Adipose tissue (tissue), 3 donors: Measurements from ENCODE around the gene PCNA. TPM values are rescaled to one million over a fixed set of nuclear protein-coding genes. Genes with fewer than 3 reads are reported as not detected.
"Not testable (repeated sequence)": the region's sequence is repeated elsewhere in the genome, so short reads cannot be mapped to it uniquely, and the experiment has no call there.

Source experiments
- H3K27ac ChIP-seq: one replicate; pipeline ENCODE4 v1.5.1; 2013; ENCODE audit warnings: low read depth, low read length
- WGBS, 3 donors: extraction: QIAGEN DNeasy Blood & Tissue Kit; methylation state at CpG; one replicate each; pipeline ENCODE4 v1.1.7; 2013; 5-methylcytosine and 5-hydroxymethylcytosine counted together
- polyA plus RNA-seq, 3 donors: library from polyadenylated mRNA; stranded (reverse); fragments of 200-250 nt; gene quantifications; one replicate each; pipeline ENCODE4 v1.2.3, GENCODE V29; 2013
- donor health status: healthy with polysubstance abuse.
- donor health status: Bipolar disorder and iron deficiency.
- donor health status: healthy.

PCNA gene
- polyA plus RNA-seq, 3 donors: 23.9 to 42.5 (median 28.3) TPM

GRCh38 chr20:5116875-5117274, 2.9 kb downstream of the PCNA start:
- H3K27ac ChIP-seq: no peak overlapping the region
- 51 to 86% (median 76%) methylated on average over 3 of the region's 3 CpGs for WGBS, 3 donors

- WGBS, 3 donors: 21 to 70% (median 54%) methylated on average over 3 of the region's 3 CpGs
- no peak overlapping the region for H3K27ac ChIP-seq
These were observed 5.4 kb downstream of the PCNA start for GRCh38 chr20:5114403-5114802.

GRCh38 chr20:5113615-5113986, 6.2 kb downstream of the PCNA start:
- WGBS, 3 donors: 22 to 35% (median 29%) methylated on average over 3 of the region's 3 CpGs
- H3K27ac ChIP-seq: peak overlapping the region; percentile 57

GRCh38 chr20:5109276-5109675, 10.5 kb downstream of the PCNA start:
- WGBS, 3 donors: 75 to 89% (median 86%) methylated on average over 5 of the region's 5 CpGs
- H3K27ac ChIP-seq: no peak overlapping the region

- WGBS, 3 donors: 93 to 98% (median 95%) methylated on average over 2 of the region's 2 CpGs
- no peak overlapping the region for H3K27ac ChIP-seq
These were observed 15.3 kb downstream of the PCNA start for GRCh38 chr20:5104479-5104878.

GRCh38 chr20:5100684-5101347, 18.9 kb downstream of the PCNA start:
- WGBS, 3 donors: 13 to 16% (median 13%) methylated on average over 9 of the region's 9 CpGs
- no peak overlapping the region for H3K27ac ChIP-seq

GRCh38 chr20:5099909-5100308, 19.8 kb downstream of the PCNA start:
- 90 to 99% (median 95%) methylated on average over 3 of the region's 3 CpGs for WGBS, 3 donors
- H3K27ac ChIP-seq: not testable (repeated sequence)

GRCh38 chr20:5099009-5099408, 20.7 kb downstream of the PCNA start:
- WGBS, 3 donors: 85 to 93% (median 88%) methylated on average over 1 of the region's 1 CpG
- not testable (repeated sequence) for H3K27ac ChIP-seq

GRCh38 chr20:5096463-5096862, 23.3 kb downstream of the PCNA start:
- WGBS, 3 donors: 89 to 94% (median 90%) methylated on average over 2 of the region's 2 CpGs
- no peak overlapping the region for H3K27ac ChIP-seq

- 93 to 97% (median 95%) methylated on average over 3 of the region's 3 CpGs for WGBS, 3 donors
These were observed 23.8 kb downstream of the PCNA start for GRCh38 chr20:5095931-5096330.

GRCh38 chr20:5095454-5095853, 24.3 kb downstream of the PCNA start:
- WGBS, 3 donors: 85 to 95% (median 92%) methylated on average over 3 of the region's 3 CpGs
- no peak overlapping the region for H3K27ac ChIP-seq

More at GRCh38 chr20:5095931-5096330, 23.8 kb downstream of the PCNA start:
- H3K27ac ChIP-seq: no peak overlapping the region

GRCh38 chr20:5092765-5093339, 26.9 kb downstream of the PCNA start:
- no peak overlapping the region for H3K27ac ChIP-seq
- 67 to 94% (median 80%) methylated on average over 4 of the region's 4 CpGs for WGBS, 3 donors

GRCh38 chr20:5091902-5092301, 27.9 kb downstream of the PCNA start:
- 64 to 95% (median 82%) methylated on average over 6 of the region's 6 CpGs for WGBS, 3 donors
- no peak overlapping the region for H3K27ac ChIP-seq

GRCh38 chr20:5090191-5090590, 29.6 kb downstream of the PCNA start:
- WGBS, 3 donors: 27 to 71% (median 40%) methylated on average over 4 of the region's 4 CpGs

GRCh38 chr20:5088688-5089087, 31.1 kb downstream of the PCNA start:
- no peak overlapping the region for H3K27ac ChIP-seq
- 74 to 94% (median 85%) methylated on average over 3 of the region's 3 CpGs for WGBS, 3 donors

More at GRCh38 chr20:5090191-5090590, 29.6 kb downstream of the PCNA start:
- H3K27ac ChIP-seq: no peak overlapping the region

- 54 to 85% (median 55%) methylated on average over 4 of the region's 4 CpGs for WGBS, 3 donors
- no peak overlapping the region for H3K27ac ChIP-seq
These were observed 34.4 kb downstream of the PCNA start for GRCh38 chr20:5085380-5085779.

GRCh38 chr20:5080384-5080877, 39.3 kb downstream of the PCNA start:
- 64 to 87% (median 69%) methylated on average over 10 of the region's 10 CpGs for WGBS, 3 donors
- no peak overlapping the region for H3K27ac ChIP-seq

GRCh38 chr20:5078399-5078958, 41.3 kb downstream of the PCNA start:
- WGBS, 3 donors: 13 to 72% (median 30%) methylated on average over 11 of the region's 11 CpGs
- H3K27ac ChIP-seq: peak overlapping the region; percentile 48

GRCh38 chr20:5077761-5078387, 41.9 kb downstream of the PCNA start:
- H3K27ac ChIP-seq: peak overlapping the region; percentile 48
- WGBS, 3 donors: 48 to 54% (median 50%) methylated on average over 4 of the region's 4 CpGs
